KG1 (cell line): Measurements from ENCODE around the gene CEP162.
"Not testable (repeated sequence)": the region's sequence is repeated elsewhere in the genome, so short reads cannot be mapped to it uniquely, and the experiment has no call there.

Experiments used
- DNase-seq: peaks from one replicate; lab custom pipeline; 2025; lab: John Stamatoyannopoulos, UW

The CEP162 gene

DNA sequence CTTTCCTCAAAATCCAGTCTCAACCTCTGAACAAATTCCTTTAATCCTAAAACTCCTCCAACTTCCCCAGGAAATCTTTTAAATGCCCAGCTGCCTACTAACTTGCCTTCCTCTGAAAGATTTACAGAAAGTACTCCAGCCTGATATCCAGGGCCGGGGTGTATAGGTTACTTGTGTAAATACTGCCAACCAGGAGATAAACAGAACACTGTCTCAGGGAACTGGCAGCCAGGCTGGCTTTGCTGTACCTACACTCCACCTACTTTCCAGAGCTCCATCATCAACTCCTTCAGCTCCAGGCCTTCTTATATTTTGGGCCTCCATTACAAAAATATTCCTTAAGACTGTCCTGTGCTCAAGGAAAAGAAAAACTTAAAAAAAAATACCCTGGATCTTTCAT lies 85.9 kb downstream of the CEP162 start:
- no peak for DNase-seq

DNA sequence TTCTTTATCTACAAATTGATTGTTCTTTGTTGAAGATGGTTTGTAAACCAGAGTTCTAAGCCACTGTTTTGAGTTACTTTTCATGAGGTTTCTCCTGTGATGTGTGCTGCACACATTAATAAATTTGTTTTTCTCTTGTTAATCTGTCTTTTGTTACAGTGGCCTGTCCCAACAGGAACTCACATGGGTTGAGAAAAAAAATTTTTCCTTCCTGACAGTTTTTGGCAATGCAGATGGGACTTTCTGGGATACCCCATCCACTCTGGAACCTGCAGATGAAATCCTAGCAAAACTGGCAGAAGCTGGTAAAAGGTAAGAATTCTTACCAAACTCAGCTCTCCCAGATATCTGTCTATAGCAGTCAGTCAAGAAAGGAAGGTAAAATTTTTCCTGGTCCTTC lies 88.1 kb downstream of the CEP162 start:
- no peak for DNase-seq

DNA sequence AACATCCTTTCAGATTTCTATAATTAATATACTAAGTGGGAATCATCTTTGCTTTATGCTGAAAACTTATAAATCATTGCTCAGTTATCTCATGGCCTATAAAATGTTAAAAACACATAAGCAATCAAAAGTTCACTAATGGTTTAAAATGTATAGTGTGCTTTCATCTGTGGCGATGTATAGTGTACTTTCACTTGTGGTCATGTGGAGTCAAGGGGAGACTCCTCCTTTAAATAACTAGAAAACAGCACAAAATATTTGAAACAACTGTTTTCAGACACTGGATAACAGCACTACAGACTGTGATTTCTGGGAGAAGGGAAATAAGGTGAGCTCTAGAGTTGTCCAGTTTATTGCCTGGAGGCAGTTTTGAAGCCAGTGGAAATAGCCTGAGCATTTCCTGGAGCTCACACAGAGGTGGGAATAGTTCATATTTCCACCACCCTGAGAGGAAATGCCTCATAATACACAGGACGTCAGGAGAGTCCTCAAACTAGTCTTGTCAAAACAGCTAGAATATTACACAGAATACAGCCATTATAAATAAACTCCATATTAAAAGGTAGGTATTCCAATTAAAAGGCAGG lies 89.4 kb downstream of the CEP162 start:
- DNase-seq: no peak

- DNase-seq: no peak
Observed at GRCh38 chr6:84137051-84137375, 90.4 kb downstream of the CEP162 start.

GRCh38 chr6:84136364-84137050 lies 90.9 kb downstream of the CEP162 start:
- DNase-seq: no peak

DNA sequence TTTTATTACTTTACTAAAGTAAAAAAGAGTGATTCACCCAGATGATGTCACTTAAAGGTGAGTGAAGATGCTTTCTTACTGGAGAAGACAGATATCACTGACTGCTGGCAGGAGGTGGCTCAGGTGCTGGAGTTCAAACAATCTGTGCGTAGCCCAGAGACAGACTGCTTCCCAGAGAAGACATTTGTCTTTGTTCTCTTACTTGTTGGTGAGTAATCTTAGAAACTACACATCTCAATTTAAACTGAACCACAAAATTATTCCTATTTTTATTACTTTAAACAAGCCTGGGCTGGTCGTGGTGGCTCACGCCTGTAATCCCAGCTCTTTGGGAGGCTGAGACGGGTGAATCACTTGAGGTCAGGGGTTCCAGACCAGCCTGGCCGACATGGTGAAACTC lies 92.2 kb downstream of the CEP162 start:
- DNase-seq: no peak

GRCh38 chr6:84133385-84133784 lies 94.1 kb downstream of the CEP162 start:
- DNase-seq: not testable (repeated sequence)

- DNase-seq: not testable (repeated sequence)
Observed at GRCh38 chr6:84129588-84129987, 97.9 kb downstream of the CEP162 start.

GRCh38 chr6:84123186-84123585 lies 104.3 kb downstream of the CEP162 start:
- DNase-seq: no peak

GRCh38 chr6:84119277-84119676 lies 108.2 kb downstream of the CEP162 start:
- DNase-seq: no peak

DNA sequence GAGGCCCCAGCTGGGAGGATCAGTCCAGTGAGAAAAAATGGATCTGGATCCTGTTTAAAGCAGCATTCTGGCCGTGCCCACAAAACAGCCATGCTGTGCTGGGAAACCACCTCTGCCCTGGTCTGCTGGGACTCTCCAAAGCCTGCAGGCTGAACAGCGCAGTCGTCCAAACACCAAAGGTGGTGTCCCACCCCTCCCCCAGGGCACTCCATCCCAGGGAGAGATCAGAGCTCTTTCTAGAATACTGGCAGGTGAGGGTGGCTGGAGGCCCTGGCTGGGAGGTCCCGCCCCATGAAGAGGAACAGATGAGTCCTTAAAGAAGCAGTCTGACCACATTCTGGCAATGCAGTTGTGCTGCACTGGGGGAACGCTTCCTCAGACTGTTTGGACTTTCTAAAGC lies 109.3 kb downstream of the CEP162 start:
- DNase-seq: no peak

GRCh38 chr6:84114933-84115594 lies 112.4 kb downstream of the CEP162 start:
- not testable (repeated sequence) for DNase-seq

- not testable (repeated sequence) for DNase-seq
Observed at GRCh38 chr6:84111351-84111750, 116.1 kb downstream of the CEP162 start.

GRCh38 chr6:84107495-84107894 lies 119.9 kb downstream of the CEP162 start:
- no peak for DNase-seq

DNA sequence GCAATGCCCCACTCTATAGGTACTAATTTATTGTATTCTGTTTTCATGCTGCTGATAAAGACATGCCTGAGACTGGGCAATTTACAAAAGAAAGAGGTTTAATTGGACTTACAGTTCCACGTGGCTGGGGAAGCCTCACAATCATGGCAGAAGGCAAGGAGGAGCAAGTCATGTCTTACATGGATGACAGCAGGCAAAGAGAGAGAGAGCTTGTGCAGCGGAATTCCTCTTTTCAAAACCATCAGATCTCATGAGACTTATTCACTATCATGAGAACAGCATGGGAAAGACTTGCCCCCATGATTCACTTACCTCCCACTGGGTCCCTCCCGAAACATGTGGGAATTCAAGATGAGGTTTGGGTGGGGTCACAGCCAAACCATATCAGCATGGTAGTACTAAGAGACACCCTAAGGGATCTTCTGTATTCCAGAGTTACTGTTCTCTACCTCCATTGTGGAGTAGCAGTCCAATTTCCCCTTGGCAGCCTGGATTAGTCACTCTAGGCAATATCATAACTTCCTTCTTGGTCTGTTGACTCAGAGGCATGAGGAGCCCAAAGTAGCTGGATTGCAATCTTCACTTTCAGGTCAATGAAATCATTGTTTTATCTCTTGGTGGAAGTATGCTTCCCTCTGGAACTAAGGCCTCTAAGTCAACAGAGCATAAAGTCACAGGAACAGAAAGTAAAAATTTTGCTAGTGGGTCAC lies 122.1 kb downstream of the CEP162 start:
- not testable (repeated sequence) for DNase-seq

DNA sequence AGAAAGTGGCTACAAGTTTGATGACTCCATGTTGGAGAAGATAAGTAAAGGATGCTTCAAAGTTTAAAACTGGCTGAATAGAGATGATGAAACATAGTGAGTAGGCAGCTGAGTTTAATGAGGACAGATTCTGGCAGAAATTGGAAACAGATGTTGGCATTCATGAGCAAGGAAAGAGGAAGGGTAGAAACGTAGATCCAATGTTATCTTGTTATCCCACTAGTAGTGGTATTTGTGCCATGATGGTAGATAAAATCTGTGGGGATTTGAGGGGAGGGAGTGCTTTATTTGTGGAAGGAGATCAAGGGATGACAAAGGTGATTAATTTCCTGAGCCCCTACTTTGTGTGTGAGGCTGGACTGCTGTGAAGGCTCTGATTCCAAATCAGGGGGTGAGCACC lies 124.4 kb downstream of the CEP162 start:
- no peak for DNase-seq

DNA sequence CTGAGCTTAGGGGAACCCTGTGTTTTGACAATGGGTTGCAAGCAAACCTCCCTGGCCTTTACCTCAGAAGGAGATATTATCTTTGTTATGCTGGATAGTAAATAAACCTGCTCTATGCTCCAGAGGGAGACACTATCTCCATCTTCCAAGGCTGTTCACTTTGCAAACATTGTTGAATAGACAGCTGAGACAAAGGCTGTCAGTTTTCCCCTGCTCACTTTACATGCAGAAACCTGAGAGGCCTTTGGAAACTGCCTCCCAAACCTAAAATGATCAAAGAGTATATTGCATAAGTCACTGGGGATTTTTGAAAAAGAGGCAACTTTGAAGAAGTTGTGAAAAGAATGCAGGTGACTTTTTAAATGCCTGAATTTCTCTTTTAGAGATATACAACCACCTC lies 132.3 kb downstream of the CEP162 start:
- DNase-seq: no peak

DNA sequence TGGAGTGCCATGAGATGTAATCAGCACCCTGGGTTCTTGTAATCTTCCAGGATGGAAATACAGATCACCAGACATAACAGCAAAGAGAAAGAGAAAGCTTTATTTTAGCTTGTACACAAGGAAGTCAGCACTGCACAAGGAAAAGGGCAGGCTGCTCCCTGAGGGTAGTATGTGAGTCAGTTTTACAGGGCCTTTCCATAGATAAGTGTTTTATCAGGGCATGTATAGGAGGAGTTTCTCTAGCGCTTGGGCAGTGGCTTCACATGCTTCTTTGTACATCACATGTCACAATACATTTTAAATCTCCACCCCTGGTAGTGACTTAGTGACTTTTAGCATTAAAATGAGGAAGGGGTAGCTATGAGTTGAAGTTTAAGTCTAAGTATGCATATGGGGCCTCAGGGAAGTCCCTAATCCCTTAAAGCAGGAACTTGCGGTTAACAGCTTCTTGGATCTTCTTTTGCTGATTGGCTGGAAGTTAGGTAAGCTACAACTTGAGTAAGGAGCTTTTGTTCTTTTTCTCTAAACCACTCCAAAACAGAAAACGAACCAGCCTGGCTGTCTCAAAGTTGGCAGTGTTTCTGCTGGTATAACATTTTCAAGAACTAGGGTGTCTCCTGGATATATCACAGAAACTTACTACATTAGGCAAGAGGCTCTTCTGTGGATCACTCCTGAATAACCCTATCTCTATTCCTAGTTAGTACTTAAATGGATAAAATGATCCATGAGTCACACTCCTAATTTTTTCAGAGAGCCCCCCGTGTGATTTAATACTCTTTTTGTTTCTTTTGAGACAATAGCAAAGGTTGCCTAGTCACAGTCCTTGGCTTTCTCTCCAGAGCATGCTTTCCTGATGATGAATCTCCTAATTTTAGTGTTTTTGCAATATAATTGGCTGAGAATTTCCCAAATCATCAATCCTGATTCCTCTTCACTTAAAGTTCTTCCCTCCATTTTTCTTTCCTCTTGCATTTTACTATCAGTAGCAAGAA lies 133.7 kb downstream of the CEP162 start:
- DNase-seq: no peak

- no peak for DNase-seq
Observed at GRCh38 chr6:84089552-84089951, 137.9 kb downstream of the CEP162 start.

DNA sequence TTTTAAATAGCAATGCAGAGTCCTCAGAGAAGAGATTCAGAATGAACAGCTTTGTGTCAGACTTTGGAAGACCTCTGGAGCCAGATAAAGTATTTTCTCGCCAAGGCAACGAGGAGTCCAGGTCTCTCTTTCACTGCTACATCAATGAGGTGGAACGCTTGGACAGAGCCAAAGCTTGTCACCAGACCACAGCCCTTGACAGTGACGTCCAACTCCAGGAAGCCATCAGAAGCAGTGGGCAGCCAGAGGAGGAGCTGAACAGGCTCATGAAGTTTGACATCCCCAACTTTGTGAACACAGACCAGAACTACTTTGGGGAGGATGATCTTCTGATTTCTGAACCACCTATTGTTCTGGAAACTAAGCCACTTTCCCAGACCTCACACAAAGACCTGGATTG lies 138.4 kb downstream of the CEP162 start:
- DNase-seq: no peak

DNA sequence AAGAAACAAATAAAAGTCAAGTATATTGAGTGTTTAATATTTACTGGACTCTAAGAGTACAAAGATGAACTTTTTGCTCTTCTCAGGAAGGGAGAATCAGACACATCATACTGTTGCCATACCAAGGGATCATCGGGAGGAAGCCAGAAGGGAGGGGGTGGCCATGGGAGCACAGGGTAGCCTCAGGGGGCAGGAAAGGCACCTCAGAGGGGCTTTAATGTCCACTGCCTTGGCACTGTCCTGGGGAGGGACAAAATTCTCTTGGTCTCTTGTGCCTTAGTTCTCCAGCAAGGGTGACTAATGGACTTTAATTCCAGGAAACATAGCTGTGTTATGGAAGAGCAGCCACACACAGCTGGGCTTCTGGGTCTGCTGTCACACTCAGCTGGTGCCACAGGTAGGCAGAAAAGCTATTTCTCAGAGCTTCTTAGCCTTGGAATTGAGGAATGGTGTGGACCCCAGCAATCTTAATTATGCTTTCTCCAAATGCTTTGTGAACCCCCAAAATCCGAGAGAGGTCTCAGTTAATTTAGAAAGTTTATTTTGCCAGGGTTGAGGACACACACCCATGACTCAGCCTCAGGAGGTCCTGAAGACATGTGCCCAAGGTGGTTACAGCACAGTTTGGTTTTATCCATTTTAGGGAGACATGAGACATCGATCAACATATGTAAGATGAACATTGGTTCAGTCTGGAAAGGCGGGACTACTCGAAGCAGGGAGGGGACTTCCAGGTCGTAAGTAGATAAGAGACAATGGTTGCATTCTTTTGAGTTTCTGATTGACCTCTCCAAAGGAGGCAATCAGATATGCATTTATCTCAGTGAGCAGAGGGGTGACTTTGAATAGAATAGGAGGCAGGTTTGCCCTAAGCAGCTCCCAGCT lies 140.7 kb downstream of the CEP162 start:
- no peak for DNase-seq
